NB4 (cell line): ENCODE results near the gene TCP11L1.
"Not testable (repeated sequence)": the region's sequence is repeated elsewhere in the genome, so short reads cannot be mapped to it uniquely, and the experiment has no call there.

Source experiments
- DNase-seq: peaks from one replicate; pipeline ENCODE4 v3.0.0; 2010; ENCODE audit warnings: low read depth
- H3K4me3 ChIP-seq: one replicate; pipeline ENCODE4 v1.5.1; 2011; ENCODE audit warnings: mild to moderate bottlenecking, low read depth, low read length, moderate library complexity
- MYC ChIP-seq: IDR thresholded peaks from 2 replicates; pipeline ENCODE4 v1.6.1; 2011; ENCODE audit warnings: low read depth, low read length
- POLR2A ChIP-seq: IDR thresholded peaks from 2 replicates; pipeline ENCODE4 v1.6.1; 2011; ENCODE audit warnings: mild to moderate bottlenecking; ENCODE audit not compliant: insufficient read length; ENCODE audit errors: extremely low read depth
- TF ChIP-seq, protein P1 (sequence below): IDR thresholded peaks from 2 replicates; pipeline ENCODE4 v1.6.1; 2011; ENCODE audit warnings: low read depth, low read length
- TF ChIP-seq, protein P2 (sequence below): IDR thresholded peaks from one replicate; pipeline ENCODE4 v1.5.1; 2012; ENCODE audit warnings: low read depth, low read length

TCP11L1 gene

DNA sequence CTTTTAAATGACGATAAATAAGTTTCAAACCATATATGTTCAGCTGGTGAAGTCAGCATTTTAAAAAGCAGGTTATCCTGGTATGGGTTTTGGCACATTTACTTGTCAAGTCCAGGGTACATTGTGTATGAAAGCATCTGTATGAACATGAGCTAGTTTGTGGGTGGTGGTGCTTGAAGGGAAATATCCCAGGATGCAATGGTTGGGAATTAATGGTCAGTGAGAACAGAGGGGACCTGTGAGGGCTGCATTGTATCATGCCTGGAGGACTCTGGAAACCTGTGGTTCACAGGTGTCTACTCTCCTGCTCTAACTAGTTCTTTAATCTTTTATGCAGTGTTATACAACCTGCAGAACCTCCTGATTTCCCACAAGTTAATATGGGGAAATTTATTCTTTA is 17.9 kb upstream of the TCP11L1 start:
- DNase-seq: no peak
- no peak overlapping the region for H3K4me3 ChIP-seq
- TF ChIP-seq, protein P1, sequence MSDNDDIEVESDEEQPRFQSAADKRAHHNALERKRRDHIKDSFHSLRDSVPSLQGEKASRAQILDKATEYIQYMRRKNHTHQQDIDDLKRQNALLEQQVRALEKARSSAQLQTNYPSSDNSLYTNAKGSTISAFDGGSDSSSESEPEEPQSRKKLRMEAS: no peak
- TF ChIP-seq, protein P2, sequence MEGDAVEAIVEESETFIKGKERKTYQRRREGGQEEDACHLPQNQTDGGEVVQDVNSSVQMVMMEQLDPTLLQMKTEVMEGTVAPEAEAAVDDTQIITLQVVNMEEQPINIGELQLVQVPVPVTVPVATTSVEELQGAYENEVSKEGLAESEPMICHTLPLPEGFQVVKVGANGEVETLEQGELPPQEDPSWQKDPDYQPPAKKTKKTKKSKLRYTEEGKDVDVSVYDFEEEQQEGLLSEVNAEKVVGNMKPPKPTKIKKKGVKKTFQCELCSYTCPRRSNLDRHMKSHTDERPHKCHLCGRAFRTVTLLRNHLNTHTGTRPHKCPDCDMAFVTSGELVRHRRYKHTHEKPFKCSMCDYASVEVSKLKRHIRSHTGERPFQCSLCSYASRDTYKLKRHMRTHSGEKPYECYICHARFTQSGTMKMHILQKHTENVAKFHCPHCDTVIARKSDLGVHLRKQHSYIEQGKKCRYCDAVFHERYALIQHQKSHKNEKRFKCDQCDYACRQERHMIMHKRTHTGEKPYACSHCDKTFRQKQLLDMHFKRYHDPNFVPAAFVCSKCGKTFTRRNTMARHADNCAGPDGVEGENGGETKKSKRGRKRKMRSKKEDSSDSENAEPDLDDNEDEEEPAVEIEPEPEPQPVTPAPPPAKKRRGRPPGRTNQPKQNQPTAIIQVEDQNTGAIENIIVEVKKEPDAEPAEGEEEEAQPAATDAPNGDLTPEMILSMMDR: no peak
- TF ChIP-seq POLR2A (no peak), MYC (no peak)

DNA sequence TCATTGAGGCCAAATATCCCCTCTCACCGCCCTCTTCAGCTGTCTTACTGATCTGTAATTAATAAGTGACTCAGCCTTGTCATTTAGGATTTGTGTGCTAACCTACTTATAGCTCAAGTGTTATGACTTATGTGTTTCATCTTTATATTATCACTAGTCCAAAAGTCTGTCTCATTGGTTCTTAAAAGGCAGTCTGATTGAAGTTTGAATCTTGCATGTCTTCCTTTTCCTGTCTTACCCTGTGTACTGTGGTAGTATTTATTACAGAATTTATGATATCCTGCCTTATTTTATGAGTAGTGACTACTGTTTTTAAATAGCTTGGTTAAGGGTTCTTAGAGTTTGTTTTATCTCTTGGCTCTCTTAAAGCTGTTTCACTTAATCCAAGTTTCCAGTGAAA is 17.4 kb upstream of the TCP11L1 start:
- no peak overlapping the region for H3K4me3 ChIP-seq
- DNase-seq: no peak
- TF ChIP-seq POLR2A: no peak
- TF ChIP-seq, protein P2: no peak
- TF ChIP-seq MYC: no peak
- TF ChIP-seq, protein P1: no peak

DNA sequence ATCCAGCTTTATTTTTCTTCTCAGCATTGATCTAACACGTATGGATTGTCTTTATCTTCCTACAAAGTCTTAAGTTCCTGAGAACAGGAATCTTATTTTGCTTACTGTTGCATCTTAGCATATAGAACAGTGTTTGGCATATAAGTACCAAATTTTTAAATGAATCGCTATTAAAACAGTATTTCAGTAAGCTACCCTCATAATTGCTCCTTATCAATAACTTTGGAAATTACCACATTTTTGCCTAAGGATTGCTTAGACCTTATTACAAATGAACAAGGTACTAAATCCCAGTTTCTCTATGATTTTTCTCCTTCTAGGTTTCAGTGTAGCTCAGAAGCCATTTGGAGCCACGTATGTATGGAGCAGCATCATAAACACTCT is 14.0 kb upstream of the TCP11L1 start:
- no peak for TF ChIP-seq POLR2A
- no peak for TF ChIP-seq MYC
- TF ChIP-seq, protein P1: no peak
- TF ChIP-seq, protein P2: no peak
- no peak overlapping the region for H3K4me3 ChIP-seq
- DNase-seq: no peak

DNA sequence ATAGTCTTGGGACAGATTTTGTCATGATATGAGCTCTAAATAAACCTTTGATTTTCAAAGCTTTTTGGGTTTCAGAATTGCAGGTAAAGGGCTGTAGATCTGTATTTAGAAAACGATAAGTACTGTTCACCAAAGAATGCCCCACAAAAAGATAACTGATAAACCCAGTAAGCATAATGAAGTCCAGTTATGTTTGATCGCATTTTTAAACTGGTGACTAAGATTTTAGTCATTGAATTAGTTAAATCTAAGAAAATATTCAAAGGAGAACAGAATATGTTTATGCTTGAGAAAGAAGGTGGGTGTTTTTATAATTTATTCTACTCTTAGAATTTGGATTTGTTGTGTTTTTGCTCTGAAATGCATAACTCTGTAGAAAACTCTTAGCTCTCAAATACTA is 12.1 kb upstream of the TCP11L1 start:
- no peak for DNase-seq
- H3K4me3 ChIP-seq: no peak overlapping the region
- no peak for TF ChIP-seq MYC

DNA sequence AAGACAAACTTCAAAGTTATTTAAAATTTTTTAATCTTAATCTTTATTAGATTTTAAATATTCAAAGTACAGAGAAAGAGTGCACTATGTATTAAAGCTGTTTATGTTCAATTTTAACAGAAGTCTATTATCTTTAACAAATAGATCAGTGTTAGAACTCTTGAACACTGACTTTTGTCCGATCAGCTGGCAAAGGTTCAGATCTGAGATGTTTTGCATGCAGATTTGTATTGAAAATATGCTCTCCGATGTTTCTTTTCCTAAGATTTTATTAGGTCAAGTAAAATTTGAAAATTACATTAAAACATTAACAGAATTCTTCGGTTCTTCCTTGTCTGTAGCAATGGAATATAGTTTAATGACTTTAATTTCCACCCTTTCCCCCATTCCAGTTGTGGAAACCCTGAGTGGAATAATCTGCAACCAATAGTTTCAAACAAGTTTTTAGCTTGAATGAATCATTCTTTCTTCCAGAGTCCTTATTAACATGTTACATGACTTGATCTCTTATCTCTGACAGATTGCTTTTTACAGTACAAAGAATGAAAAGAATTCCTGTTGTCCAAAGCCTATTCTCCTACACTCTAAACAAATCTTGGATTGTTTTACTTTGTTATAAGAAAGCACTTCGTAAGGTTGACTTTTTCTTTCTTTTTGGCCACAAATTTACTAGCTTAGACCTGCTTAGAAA is 11.4 kb upstream of the TCP11L1 start:
- DNase-seq: no peak
- TF ChIP-seq, protein P2: no peak
- TF ChIP-seq, protein P1: no peak
- TF ChIP-seq POLR2A (no peak), MYC (no peak)
- H3K4me3 ChIP-seq: no peak overlapping the region

DNA sequence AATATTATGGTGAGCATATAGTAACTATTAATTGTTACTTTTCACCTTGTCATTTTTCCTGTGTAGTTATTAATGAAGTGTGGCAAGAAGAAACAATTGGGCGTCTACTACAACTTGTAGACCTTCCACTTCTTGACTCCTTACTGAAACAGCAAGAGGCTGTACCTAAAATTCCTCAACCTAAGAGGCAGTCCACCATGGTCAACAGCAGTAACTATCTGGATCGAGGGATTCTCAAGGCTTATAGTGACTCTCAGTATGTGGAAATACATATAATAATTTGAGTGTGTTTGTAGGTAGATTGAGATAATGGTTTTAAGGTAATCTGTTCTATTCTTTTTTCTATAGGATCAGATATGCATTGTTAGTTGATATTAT is 10.8 kb upstream of the TCP11L1 start:
- DNase-seq: no peak
- TF ChIP-seq POLR2A: no peak
- TF ChIP-seq, protein P1: no peak
- no peak for TF ChIP-seq MYC
- TF ChIP-seq, protein P2: no peak
- no peak overlapping the region for H3K4me3 ChIP-seq

DNA sequence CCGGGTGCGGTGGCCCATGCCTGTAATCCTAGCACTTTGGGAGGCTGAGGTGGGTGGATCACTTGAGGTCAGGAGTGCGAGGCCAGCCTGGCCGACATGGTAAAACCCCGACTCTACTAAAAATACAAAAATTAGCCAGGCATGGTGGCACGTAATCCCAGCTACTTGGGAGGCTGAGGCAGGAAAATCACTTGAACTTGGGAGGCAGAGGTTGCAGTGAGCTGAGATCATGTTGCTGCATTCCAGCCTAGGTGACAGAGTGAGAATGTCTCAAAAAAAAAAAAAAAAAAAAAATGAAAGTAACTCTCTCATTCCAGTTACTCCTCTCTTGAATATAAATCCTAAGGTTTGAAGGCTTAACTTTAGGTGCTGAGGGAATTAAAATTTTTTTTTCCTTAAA is 10.2 kb upstream of the TCP11L1 start:
- DNase-seq, H3K4me3 ChIP-seq: not testable (repeated sequence)
